Activated CD4-positive, alpha-beta T cell treated with anti-CD3 and anti-CD28 coated beads for 36 hours (primary cell): ENCODE data around the gene ITSN2. TPM values are rescaled to one million over a fixed set of nuclear protein-coding genes. Genes with fewer than 3 reads are reported as not detected.

Experiments
- ATAC-seq: fragments of 200-7000 bp; cut with Tn5 transposase; one replicate; pipeline ENCODE4 v1.10.0; 2021; ENCODE audit warnings: mild to moderate bottlenecking, moderate library complexity
- CTCF ChIA-PET: fragments of 350-600 bp; sonication (Branson Sonifier 250); formaldehyde crosslinking; loops from one replicate; lab custom pipeline; 2021; ENCODE audit warnings: antibody characterized with exemption; lab: Charles Lee
- POLR2A ChIA-PET: fragments of 350-600 bp; sonication (Branson Sonifier 250); formaldehyde crosslinking; loops from one replicate; lab custom pipeline; 2021; ENCODE audit warnings: antibody characterized with exemption, inconsistent platforms; lab: Charles Lee
- DNase-seq: peaks from one replicate; pipeline ENCODE4 v3.0.0-alpha.2; 2020
- H3K27ac Mint-ChIP-seq: one replicate; pipeline ENCODE4 v1.8.0; 2021; ENCODE audit warnings: mixed read lengths
- H3K27me3 Mint-ChIP-seq: one replicate; pipeline ENCODE4 v1.8.0; 2021; ENCODE audit warnings: mixed read lengths
- H3K36me3 Mint-ChIP-seq: one replicate; pipeline ENCODE4 v1.8.0; 2021; ENCODE audit warnings: low read depth, mixed read lengths
- H3K4me1 Mint-ChIP-seq: one replicate; pipeline ENCODE4 v1.8.0; 2021; ENCODE audit warnings: mixed read lengths
- H3K4me3 Mint-ChIP-seq: one replicate; pipeline ENCODE4 v1.8.0; 2021; ENCODE audit warnings: mild to moderate bottlenecking, moderate library complexity, mixed read lengths
- H3K9me3 Mint-ChIP-seq: one replicate; pipeline ENCODE4 v1.8.0; 2021; ENCODE audit warnings: low read depth, mixed read lengths
- intact Hi-C, 2 experiments: fragments of 100-400 bp; cut with DNase I in 1 of 2; cut with micrococcal nuclease in 1 of 2; formaldehyde crosslinking; loops; one replicate each; pipeline versions ENCODE4 v1.14.2 to v1.15.1; 2022 to 2024; cut with DNase I, micrococcal nuclease
- total RNA-seq, 2 experiments: library from RNA; stranded (reverse); gene quantifications; one replicate each; pipeline ENCODE4 v1.2.3, GENCODE V29; 2021

The ITSN2 gene
- total RNA-seq, 2 experiments from 2014 or later = 46.0 to 49.6 TPM

- DNase-seq (no peak), ATAC-seq (no peak)
- no peaks in the 10 kb centered on the region for H3K36me3 Mint-ChIP-seq
- H3K4me1 Mint-ChIP-seq = peaks cover 4% of the 10 kb centered on the region
- H3K27me3 Mint-ChIP-seq = peaks cover 6% of the 10 kb centered on the region
- H3K4me3 Mint-ChIP-seq = no peak overlapping the region
- ChIA-PET CTCF (no interaction called here), POLR2A (no interaction called here)
- no peaks in the 10 kb centered on the region for H3K9me3 Mint-ChIP-seq
- intact Hi-C loops = no loop called here
- no peak overlapping the region for H3K27ac Mint-ChIP-seq
These were observed 184.6 kb downstream of the ITSN2 start for GRCh38 chr2:24175631-24176187.

GRCh38 chr2:24174851-24175277 lies 185.5 kb downstream of the ITSN2 start, which contains the start of gene FAM228A:
Gene FAM228A (plus strand): TSS chr2:24175053. CDS start chr2:24175481, 428 bp downstream.
- Mint-ChIP-seq H3K36me3 (no peaks in the 10 kb centered on the region), H3K27me3 (peaks cover 6% of the 10 kb centered on the region), H3K9me3 (no peaks in the 10 kb centered on the region), H3K27ac (no peak within 1 kb of the TSS), H3K4me3 (no peak within 1 kb of the TSS), H3K4me1 (peaks cover 4% of the 10 kb centered on the region)
- intact Hi-C loops = no loop called here
- no peak for ATAC-seq
- no peak for DNase-seq
- ChIA-PET POLR2A (no interaction called here), CTCF (no interaction called here)

GRCh38 chr2:24169023-24169422 lies 191.3 kb downstream of the ITSN2 start:
- H3K27ac Mint-ChIP-seq = no peak overlapping the region
- no peaks in the 10 kb centered on the region for H3K36me3 Mint-ChIP-seq
- ChIA-PET POLR2A (interaction anchor here (0.7 kb wide), 1 partner anchor 61 kb away, joined by 3 read pairs; no protein-coding TSS in a partner anchor), CTCF (interaction anchor here (0.6 kb wide), 2 partner anchors 242 to 345 kb away, joined by 3 to 4 read pairs; partner anchors contain the start of gene ATAD2B)
- no peaks in the 10 kb centered on the region for H3K9me3 Mint-ChIP-seq
- intact Hi-C loops = no loop called here
- H3K27me3 Mint-ChIP-seq = peaks cover 4% of the 10 kb centered on the region
- no peak for DNase-seq
- H3K4me3 Mint-ChIP-seq = no peak overlapping the region
- H3K4me1 Mint-ChIP-seq = no peaks in the 10 kb centered on the region
- ATAC-seq = no peak

GRCh38 chr2:24164416-24164973 lies 195.8 kb downstream of the ITSN2 start:
- DNase-seq = peak; percentile 82
- POLR2A ChIA-PET = no interaction called here
- Mint-ChIP-seq H3K9me3 (peaks cover 3% of the 10 kb centered on the region), H3K4me3 (no peak overlapping the region), H3K27ac (no peak overlapping the region), H3K4me1 (no peaks in the 10 kb centered on the region), H3K27me3 (no peaks in the 10 kb centered on the region), H3K36me3 (peaks cover 2% of the 10 kb centered on the region)
- ATAC-seq = peak; percentile 88
- CTCF ChIA-PET = interaction anchor here (0.7 to 4.8 kb wide), 13 partner anchors 8 to 360 kb away, joined by 3 to 27 read pairs (median 5); partner anchors contain the start of genes ATAD2B and TP53I3
- intact Hi-C loops = loop anchor here (1.0 to 2.0 kb wide), 6 partner anchors 80 to 340 kb away; partner anchors contain the start of genes ATAD2B (in 1 of the 2) and TP53I3 (in 1 of the 2)

GRCh38 chr2:24163601-24164000 lies 196.7 kb downstream of the ITSN2 start:
- Mint-ChIP-seq H3K9me3 (peaks cover 3% of the 10 kb centered on the region), H3K4me1 (no peaks in the 10 kb centered on the region), H3K27me3 (no peaks in the 10 kb centered on the region), H3K4me3 (no peak overlapping the region), H3K27ac (no peak overlapping the region), H3K36me3 (peaks cover 2% of the 10 kb centered on the region)
- CTCF ChIA-PET = interaction anchor here (0.6 to 4.8 kb wide), 14 partner anchors 9 to 359 kb away, joined by 3 to 27 read pairs (median 5); partner anchors contain the start of genes ATAD2B and TP53I3
- POLR2A ChIA-PET = no interaction called here
- ATAC-seq (no peak), DNase-seq (no peak)
- intact Hi-C loops = no loop called here

- H3K4me1 Mint-ChIP-seq = no peaks in the 10 kb centered on the region
- H3K4me3 Mint-ChIP-seq = no peak overlapping the region
- peaks cover 2% of the 10 kb centered on the region for H3K36me3 Mint-ChIP-seq
- H3K9me3 Mint-ChIP-seq = peaks cover 3% of the 10 kb centered on the region
- DNase-seq (no peak), ATAC-seq (no peak)
- H3K27ac Mint-ChIP-seq = no peak overlapping the region
- ChIA-PET CTCF (interaction anchor here (0.6 to 4.8 kb wide), 9 partner anchors 10 to 339 kb away, joined by 3 to 27 read pairs (median 5); partner anchors contain the start of gene TP53I3), POLR2A (no interaction called here)
- intact Hi-C loops = no loop called here
- no peaks in the 10 kb centered on the region for H3K27me3 Mint-ChIP-seq
These were observed 197.2 kb downstream of the ITSN2 start for GRCh38 chr2:24163186-24163585.

- DNase-seq (no peak), ATAC-seq (no peak)
- Mint-ChIP-seq H3K4me1 (no peaks in the 10 kb centered on the region), H3K36me3 (peaks cover 2% of the 10 kb centered on the region), H3K4me3 (no peak overlapping the region), H3K27ac (no peak overlapping the region), H3K9me3 (peaks cover 3% of the 10 kb centered on the region), H3K27me3 (no peaks in the 10 kb centered on the region)
- POLR2A ChIA-PET = no interaction called here
- intact Hi-C loops = no loop called here
- CTCF ChIA-PET = interaction anchor here (0.6 to 4.8 kb wide), 8 partner anchors 9 to 338 kb away, joined by 3 to 27 read pairs (median 4); partner anchors contain the start of gene TP53I3
These were observed 197.8 kb downstream of the ITSN2 start for GRCh38 chr2:24162494-24162893.

- no peak for ATAC-seq
- Mint-ChIP-seq H3K36me3 (peaks cover 2% of the 10 kb centered on the region), H3K4me3 (no peak overlapping the region), H3K27me3 (no peaks in the 10 kb centered on the region), H3K27ac (no peak overlapping the region), H3K9me3 (peaks cover 3% of the 10 kb centered on the region), H3K4me1 (no peaks in the 10 kb centered on the region)
- intact Hi-C loops = no loop called here
- POLR2A ChIA-PET = no interaction called here
- CTCF ChIA-PET = interaction anchor here (0.6 to 3.4 kb wide), 5 partner anchors 8 to 441 kb away, joined by 3 to 13 read pairs (median 3); no protein-coding TSS in a partner anchor
- DNase-seq = no peak
These were observed 199.6 kb downstream of the ITSN2 start for GRCh38 chr2:24160761-24161160.

GRCh38 chr2:24159708-24160107 lies 200.6 kb downstream of the ITSN2 start:
- peaks cover 2% of the 10 kb centered on the region for H3K36me3 Mint-ChIP-seq
- intact Hi-C loops = no loop called here
- no peak overlapping the region for H3K27ac Mint-ChIP-seq
- no peak for ATAC-seq
- peaks cover 3% of the 10 kb centered on the region for H3K9me3 Mint-ChIP-seq
- DNase-seq = no peak
- ChIA-PET CTCF (no interaction called here), POLR2A (no interaction called here)
- H3K27me3 Mint-ChIP-seq = no peaks in the 10 kb centered on the region
- no peak overlapping the region for H3K4me3 Mint-ChIP-seq
- H3K4me1 Mint-ChIP-seq = no peaks in the 10 kb centered on the region

GRCh38 chr2:24158131-24158530 lies 202.2 kb downstream of the ITSN2 start:
- Mint-ChIP-seq H3K27ac (no peak overlapping the region), H3K36me3 (peaks cover 2% of the 10 kb centered on the region), H3K9me3 (peaks cover 3% of the 10 kb centered on the region), H3K4me3 (no peak overlapping the region), H3K4me1 (no peaks in the 10 kb centered on the region), H3K27me3 (no peaks in the 10 kb centered on the region)
- ATAC-seq = no peak
- no peak for DNase-seq
- intact Hi-C loops = no loop called here
- POLR2A ChIA-PET = no interaction called here
- CTCF ChIA-PET = interaction anchor here (0.7 to 1.0 kb wide), 2 partner anchors 16 to 138 kb away, joined by 3 read pairs; no protein-coding TSS in a partner anchor

- H3K9me3 Mint-ChIP-seq = peaks cover 2% of the 10 kb centered on the region
- H3K36me3 Mint-ChIP-seq = no peaks in the 10 kb centered on the region
- intact Hi-C loops = no loop called here
- H3K27me3 Mint-ChIP-seq = no peaks in the 10 kb centered on the region
- H3K27ac Mint-ChIP-seq = no peak overlapping the region
- ATAC-seq (no peak), DNase-seq (no peak)
- ChIA-PET CTCF (interaction anchor here (0.6 to 2.9 kb wide), 3 partner anchors 9 to 44 kb away, joined by 3 to 13 read pairs (median 3); no protein-coding TSS in a partner anchor), POLR2A (no interaction called here)
- no peaks in the 10 kb centered on the region for H3K4me1 Mint-ChIP-seq
- H3K4me3 Mint-ChIP-seq = no peak overlapping the region
These were observed 206.9 kb downstream of the ITSN2 start for GRCh38 chr2:24153478-24153877.
